ENCODE data around the gene BAIAP2. TPM values are rescaled to one million over a fixed set of nuclear protein-coding genes. Genes with fewer than 3 reads are reported as not detected.
A peak's percentile ranks its signal among the peaks of the same experiment; 100 is the strongest.

The BAIAP2 gene
- total RNA-seq, 2 donors from 2014 or later = 9.9 to 15.6 TPM

DNA sequence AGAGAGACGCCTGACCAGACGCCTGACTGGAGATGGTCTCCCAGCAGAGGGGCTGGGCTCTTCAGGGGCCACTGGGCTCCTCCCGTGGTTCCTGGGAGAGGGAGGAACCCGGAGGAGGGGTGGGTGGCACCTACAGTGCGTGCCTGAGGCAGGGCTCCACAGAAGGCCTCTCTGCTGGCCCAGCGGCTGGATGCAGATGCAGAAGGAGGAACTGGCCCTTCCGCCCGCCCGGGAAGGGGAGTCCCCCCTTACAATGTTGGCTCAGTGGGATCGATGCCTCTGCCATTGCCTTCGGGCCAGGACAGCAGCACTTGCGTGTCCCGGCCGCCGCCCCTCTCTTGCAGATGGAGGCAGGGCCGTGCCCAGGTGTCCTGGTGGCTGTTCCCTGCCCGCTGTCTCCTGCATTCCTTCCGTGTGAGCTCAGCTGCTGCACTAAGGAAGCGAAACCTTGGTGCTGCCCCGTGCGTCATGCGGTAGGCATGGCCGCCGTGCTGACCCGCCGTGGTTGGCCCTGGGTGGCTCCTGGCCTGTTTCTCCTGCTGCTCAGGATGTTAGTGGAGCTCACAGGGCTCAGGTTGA is 15.1 kb downstream of the BAIAP2 start:
- no peak for DNase-seq (ENCODE audit: low spot score)
- no peak for ATAC-seq (ENCODE audit: insufficient number of reproducible peaks, low FRiP score, low read depth)
- H3K9me3 ChIP-seq = no peaks in the 10 kb centered on the region
- peak overlapping the region; percentile 9 for H3K4me3 ChIP-seq
- H3K4me1 ChIP-seq (ENCODE audit: control insufficient read depth in 1 of 2, low read depth in 2 of 2) = peaks cover 6 to 15% of the 10 kb centered on the region in 2 donors
- no peaks in the 10 kb centered on the region for H3K36me3 ChIP-seq
- no peak overlapping the region for H3K27ac ChIP-seq
- TF ChIP-seq, protein P1, sequence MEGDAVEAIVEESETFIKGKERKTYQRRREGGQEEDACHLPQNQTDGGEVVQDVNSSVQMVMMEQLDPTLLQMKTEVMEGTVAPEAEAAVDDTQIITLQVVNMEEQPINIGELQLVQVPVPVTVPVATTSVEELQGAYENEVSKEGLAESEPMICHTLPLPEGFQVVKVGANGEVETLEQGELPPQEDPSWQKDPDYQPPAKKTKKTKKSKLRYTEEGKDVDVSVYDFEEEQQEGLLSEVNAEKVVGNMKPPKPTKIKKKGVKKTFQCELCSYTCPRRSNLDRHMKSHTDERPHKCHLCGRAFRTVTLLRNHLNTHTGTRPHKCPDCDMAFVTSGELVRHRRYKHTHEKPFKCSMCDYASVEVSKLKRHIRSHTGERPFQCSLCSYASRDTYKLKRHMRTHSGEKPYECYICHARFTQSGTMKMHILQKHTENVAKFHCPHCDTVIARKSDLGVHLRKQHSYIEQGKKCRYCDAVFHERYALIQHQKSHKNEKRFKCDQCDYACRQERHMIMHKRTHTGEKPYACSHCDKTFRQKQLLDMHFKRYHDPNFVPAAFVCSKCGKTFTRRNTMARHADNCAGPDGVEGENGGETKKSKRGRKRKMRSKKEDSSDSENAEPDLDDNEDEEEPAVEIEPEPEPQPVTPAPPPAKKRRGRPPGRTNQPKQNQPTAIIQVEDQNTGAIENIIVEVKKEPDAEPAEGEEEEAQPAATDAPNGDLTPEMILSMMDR (IDR thresholded peaks at IDR 0.05) = no peak
- H3K27me3 ChIP-seq (replicated peaks; ENCODE audit: insufficient read depth) = no peaks in the 10 kb centered on the region

DNA sequence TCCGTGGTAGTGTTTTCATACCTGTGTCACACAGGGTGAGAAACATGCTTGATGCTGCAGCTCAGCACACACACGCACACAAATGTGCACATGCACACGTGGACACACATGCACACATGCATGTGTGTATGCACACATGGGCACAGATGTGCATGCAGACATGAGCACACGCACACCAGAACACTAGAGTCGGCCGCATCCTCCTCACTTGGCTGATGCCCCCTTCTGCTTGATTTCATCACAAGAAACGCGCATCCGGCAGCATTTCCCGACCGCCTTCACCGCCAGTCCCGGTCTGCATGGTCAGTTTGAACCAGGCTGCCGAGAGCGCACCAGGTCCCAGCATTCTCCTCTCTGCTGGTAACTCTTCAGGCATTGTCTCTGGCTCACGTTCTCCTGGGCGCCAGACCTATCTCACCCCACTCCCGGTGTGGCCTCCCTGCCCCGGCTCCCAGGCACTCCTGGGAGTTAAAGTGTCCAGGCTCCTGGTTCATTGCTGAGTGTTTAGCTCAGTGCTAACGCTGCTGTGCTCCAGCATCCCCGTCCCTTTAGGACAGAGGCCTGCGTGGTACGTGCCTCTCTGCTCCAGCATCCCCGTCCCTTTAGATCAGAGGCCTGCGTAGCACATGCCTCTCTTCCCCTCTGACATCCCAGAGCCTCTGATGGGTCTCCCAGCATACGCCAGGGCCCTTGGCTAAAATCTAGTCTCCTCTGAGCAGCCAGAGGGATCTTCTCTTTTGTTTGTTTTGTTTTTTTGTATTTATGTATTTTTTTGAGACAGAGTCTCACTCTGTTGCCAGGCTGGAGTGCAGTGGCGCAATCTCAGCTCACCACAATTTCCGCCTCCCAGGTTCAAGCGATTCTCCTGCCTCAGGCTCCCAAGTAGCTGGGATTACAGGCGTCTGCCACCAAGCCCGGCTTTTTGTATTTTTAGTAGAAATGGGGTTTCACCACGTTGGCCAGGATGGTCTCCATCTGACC is 16.0 kb downstream of the BAIAP2 start:
- Histone ChIP-seq H3K9me3 (no peaks in the 10 kb centered on the region), H3K36me3 (no peaks in the 10 kb centered on the region), H3K27ac (no peak overlapping the region), H3K4me3 (no peak overlapping the region), H3K27me3 (replicated peaks; ENCODE audit: insufficient read depth) (no peaks in the 10 kb centered on the region), H3K4me1 (ENCODE audit: control insufficient read depth in 1 of 2, low read depth in 2 of 2) (peaks cover 4 to 7% of the 10 kb centered on the region in 2 donors)
- no peak for ATAC-seq (ENCODE audit: insufficient number of reproducible peaks, low FRiP score, low read depth)
- TF ChIP-seq, protein P1 (IDR thresholded peaks at IDR 0.05) = no peak
- DNase-seq (ENCODE audit: low spot score) = no peak

DNA sequence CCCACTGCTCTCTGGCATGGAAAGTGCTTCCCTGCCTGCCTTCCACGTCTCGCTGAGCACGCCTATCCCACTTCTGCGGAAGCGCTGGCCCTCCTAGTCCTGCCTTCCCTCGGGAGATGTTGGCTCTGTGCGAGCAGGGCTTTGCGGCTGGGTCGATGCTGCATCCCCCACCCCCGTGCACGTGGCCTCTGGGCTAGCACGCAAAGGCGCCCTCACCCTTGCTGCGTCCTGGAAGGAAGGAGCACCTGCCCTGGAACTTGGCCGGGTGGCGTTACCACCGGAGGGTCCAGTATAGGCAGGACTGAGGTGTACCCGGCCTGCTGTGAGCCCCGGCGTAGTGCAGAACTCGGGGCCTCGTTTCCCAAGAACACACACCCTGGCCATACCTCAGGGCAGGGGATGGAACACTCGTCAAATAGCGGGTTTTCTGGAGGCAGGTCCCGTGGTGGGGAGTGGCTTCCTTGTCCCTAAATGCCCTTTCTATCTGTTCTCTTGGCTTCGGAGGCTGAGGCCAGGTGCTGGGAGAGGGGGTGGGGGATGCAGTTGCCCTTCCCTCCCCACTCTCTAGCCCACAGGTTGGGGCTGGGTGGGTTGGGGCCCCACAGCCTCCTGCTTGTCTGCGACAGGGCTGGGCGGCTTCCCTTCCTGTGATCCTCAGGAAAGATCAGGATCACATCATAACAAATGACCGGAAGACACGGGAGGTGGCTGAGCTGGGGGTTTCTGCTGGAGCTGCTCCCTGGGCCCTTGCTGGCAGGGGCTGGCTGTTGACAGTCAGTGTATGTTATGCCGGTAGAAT is 17.4 kb downstream of the BAIAP2 start:
- no peaks in the 10 kb centered on the region for H3K36me3 ChIP-seq
- H3K9me3 ChIP-seq = no peaks in the 10 kb centered on the region
- no peak for DNase-seq (ENCODE audit: low spot score)
- H3K4me1 ChIP-seq (ENCODE audit: control insufficient read depth in 1 of 2, low read depth in 2 of 2) = peaks cover 4 to 7% of the 10 kb centered on the region in 2 donors
- no peak overlapping the region for H3K4me3 ChIP-seq
- no peak overlapping the region for H3K27ac ChIP-seq
- ATAC-seq (ENCODE audit: insufficient number of reproducible peaks, low FRiP score, low read depth) = no peak
- H3K27me3 ChIP-seq (replicated peaks; ENCODE audit: insufficient read depth) = no peaks in the 10 kb centered on the region
- TF ChIP-seq, protein P1 (IDR thresholded peaks at IDR 0.05) = no peak

DNA sequence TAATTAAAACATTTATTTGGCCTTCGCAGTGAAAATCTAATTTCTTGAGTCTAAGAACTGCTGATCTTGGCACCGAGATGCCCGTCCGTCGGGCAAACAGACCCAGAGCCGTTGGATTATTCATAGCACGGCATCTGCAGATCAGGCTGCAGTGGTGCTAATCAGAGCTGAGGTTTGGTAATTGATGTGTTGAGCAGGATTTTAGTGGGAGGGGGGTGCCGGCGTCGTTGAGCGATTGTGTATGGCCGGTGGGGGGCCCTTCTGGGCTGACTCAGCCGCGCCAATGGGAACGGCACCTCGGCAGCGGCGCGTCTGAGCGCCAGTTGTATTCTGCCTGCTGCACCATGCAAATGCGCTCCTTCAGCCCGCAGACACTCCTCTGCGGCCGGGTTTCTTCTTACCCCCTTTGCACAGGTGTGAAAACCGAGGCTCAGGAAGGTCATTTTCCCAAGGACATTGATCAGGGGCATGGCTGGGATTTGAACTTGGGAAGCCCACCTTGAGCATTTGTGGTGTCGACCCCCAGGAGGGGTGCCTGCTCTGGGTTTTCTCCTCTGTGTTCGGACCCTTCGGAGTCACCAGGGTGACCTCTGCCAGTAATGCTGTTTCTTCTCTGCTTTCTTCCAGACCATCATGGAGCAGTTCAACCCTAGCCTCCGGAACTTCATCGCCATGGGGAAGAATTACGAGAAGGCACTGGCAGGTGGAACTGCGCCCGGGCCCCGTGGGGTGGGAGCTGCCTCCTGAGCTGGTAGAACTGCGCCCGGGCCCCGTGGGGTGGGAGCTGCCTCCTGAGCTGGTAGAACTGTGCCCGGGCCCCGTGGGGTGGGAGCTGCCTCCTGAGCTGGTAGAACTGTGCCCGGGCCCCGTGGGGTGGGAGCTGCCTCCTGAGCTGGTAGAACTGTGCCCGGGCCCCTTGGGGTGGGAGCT is 18.4 kb downstream of the BAIAP2 start:
- ATAC-seq (ENCODE audit: insufficient number of reproducible peaks, low FRiP score, low read depth) (no peak), DNase-seq (ENCODE audit: low spot score) (no peak)
- Histone ChIP-seq H3K27me3 (replicated peaks; ENCODE audit: insufficient read depth) (no peaks in the 10 kb centered on the region), H3K36me3 (no peaks in the 10 kb centered on the region), H3K27ac (no peak overlapping the region), H3K4me3 (no peak overlapping the region), H3K4me1 (ENCODE audit: control insufficient read depth in 1 of 2, low read depth in 2 of 2) (peaks cover 4 to 7% of the 10 kb centered on the region in 2 donors), H3K9me3 (no peaks in the 10 kb centered on the region)
- TF ChIP-seq, protein P1 (IDR thresholded peaks at IDR 0.05) = no peak
